Astrocyte of the spinal cord (primary cell): ENCODE results near the gene EEF1A1.
"Not testable (repeated sequence)": the region's sequence is repeated elsewhere in the genome, so short reads cannot be mapped to it uniquely, and the experiment has no call there.

Experiments used
- DNase-seq: peaks from one replicate; pipeline ENCODE4 v3.0.0; 2011; ENCODE audit warnings: low read depth, low spot score
- H3K4me3 ChIP-seq: 2 replicates; pipeline ENCODE4 v1.5.1; 2011; ENCODE audit warnings: low read depth, mild to moderate bottlenecking, low read length, moderate library complexity
- CTCF ChIP-seq: IDR thresholded peaks from 2 replicates; pipeline ENCODE4 v1.5.1; 2012; ENCODE audit warnings: low read depth, mild to moderate bottlenecking, low read length, inconsistent platforms
- in situ Hi-C: cut with HindIII; loops from 2 replicates; pipeline ENCODE4 v1.10.0; 2017; ENCODE audit warnings: low sequenced_read_pairs

Gene EEF1A1

GRCh38 chr6:73532293-73532692 lies 11.5 kb upstream of the EEF1A1 start:
- in situ Hi-C loops, result no loop called here
- H3K4me3 ChIP-seq, result no peak overlapping the region
- DNase-seq, result no peak
- no peak for TF ChIP-seq CTCF

- no peak for DNase-seq
- no peak for TF ChIP-seq CTCF
- no peak overlapping the region for H3K4me3 ChIP-seq
- in situ Hi-C loops, result no loop called here
Observed at GRCh38 chr6:73528897-73529296, 8.1 kb upstream of the EEF1A1 start.

GRCh38 chr6:73525546-73526330 lies 4.9 kb upstream of the EEF1A1 start:
- no peak overlapping the region for H3K4me3 ChIP-seq
- in situ Hi-C loops, result no loop called here
- no peak for DNase-seq
- no peak for TF ChIP-seq CTCF

GRCh38 chr6:73523434-73524123 lies 2.7 kb upstream of the EEF1A1 start:
- DNase-seq, result peak; percentile 53
- H3K4me3 ChIP-seq, result peak overlapping the region; percentile 40
- in situ Hi-C loops, result no loop called here

GRCh38 chr6:73521351-73521985 lies 636 bp upstream of the EEF1A1 start:
- in situ Hi-C loops, result no loop called here
- no peak for TF ChIP-seq CTCF
- peak; percentile 93 for DNase-seq
- H3K4me3 ChIP-seq, result peak overlapping the region; percentile 100

More at GRCh38 chr6:73523434-73524123, 2.7 kb upstream of the EEF1A1 start:
- peak; percentile 3 for TF ChIP-seq CTCF

- H3K4me3 ChIP-seq, result peak overlapping the region; percentile 100
- in situ Hi-C loops, result no loop called here
- DNase-seq, result peak; percentile 78
- TF ChIP-seq CTCF, result no peak
Observed at GRCh38 chr6:73519926-73520687, 725 bp downstream of the EEF1A1 start.

GRCh38 chr6:73518982-73519881 lies 1.6 kb downstream of the EEF1A1 start:
- peak overlapping the region; percentile 100 for H3K4me3 ChIP-seq
- in situ Hi-C loops, DNase-seq: not testable (repeated sequence)
